GM23338 (cell line): Measurements from ENCODE around the gene PRKCH. TPM values are rescaled to one million over a fixed set of nuclear protein-coding genes. Genes with fewer than 3 reads are reported as not detected.
A peak's percentile ranks its signal among the peaks of the same experiment; 100 is the strongest.

Source experiments
- ATAC-seq: fragments of 200-7000 bp; cut with Tn5 transposase; 3 replicates; pipeline ENCODE4 v1.9.1; 2020
- DNase-seq: peaks from one replicate; pipeline ENCODE4 v3.0.0-alpha.2; 2015; ENCODE audit warnings: low spot score
- H2AFZ ChIP-seq: fragments of 200-600 bp; sonication (generic); 2 replicates; pipeline ENCODE4 v1.8.0; 2016; ENCODE audit warnings: antibody characterized with exemption, mild to moderate bottlenecking, moderate library complexity
- H3F3A ChIP-seq: fragments of 200-600 bp; sonication (generic); replicated peaks from 2 replicates; pipeline ENCODE4 v1.8.0; 2017; ENCODE audit warnings: antibody characterized with exemption, mixed run types, low read depth
- H3K27ac ChIP-seq: fragments of 200-600 bp; sonication (generic); 2 replicates; pipeline ENCODE4 v1.6.1; 2016; ENCODE audit warnings: low read depth
- H3K27me3 ChIP-seq: fragments of 200-600 bp; sonication (generic); 2 replicates; pipeline ENCODE4 v1.8.0; 2016; ENCODE audit warnings: mild to moderate bottlenecking, mixed run types, moderate library complexity; ENCODE audit not compliant: insufficient read depth
- H3K36me3 ChIP-seq: fragments of 200-600 bp; sonication (generic); 2 replicates; pipeline ENCODE4 v1.8.0; 2016; ENCODE audit warnings: mild to moderate bottlenecking; ENCODE audit not compliant: insufficient read depth
- H3K4me1 ChIP-seq: fragments of 200-600 bp; sonication (generic); 2 replicates; pipeline ENCODE4 v1.8.0; 2016; ENCODE audit warnings: mild to moderate bottlenecking, moderate library complexity; ENCODE audit not compliant: insufficient read depth
- H3K4me2 ChIP-seq: fragments of 200-600 bp; sonication (generic); 2 replicates; pipeline ENCODE4 v1.7.1; 2017; ENCODE audit warnings: mixed run types
- H3K4me3 ChIP-seq: fragments of 200-600 bp; sonication (generic); 2 replicates; pipeline ENCODE4 v1.6.1; 2016; ENCODE audit warnings: mixed run types
- H3K79me2 ChIP-seq: fragments of 200-600 bp; sonication (generic); replicated peaks from 2 replicates; pipeline ENCODE4 v1.8.0; 2017; ENCODE audit warnings: mild to moderate bottlenecking; ENCODE audit not compliant: insufficient read depth
- H3K9me2 ChIP-seq: fragments of 200-600 bp; sonication (generic); 2 replicates; pipeline ENCODE4 v1.8.0; 2017; ENCODE audit not compliant: insufficient read depth
- H4K20me1 ChIP-seq: fragments of 200-600 bp; sonication (generic); replicated peaks from 2 replicates; pipeline ENCODE4 v1.8.0; 2017; ENCODE audit warnings: mild to moderate bottlenecking; ENCODE audit not compliant: insufficient read depth
- H3K27ac Mint-ChIP-seq: 2 replicates; pipeline ENCODE4 v1.8.0; 2020; ENCODE audit warnings: inconsistent platforms, mild to moderate bottlenecking, moderate library complexity, mixed read lengths
- H3K27me3 Mint-ChIP-seq: 3 replicates; pipeline ENCODE4 v1.8.0; 2022; ENCODE audit warnings: low read depth, mild to moderate bottlenecking, moderate library complexity, mixed read lengths, inconsistent platforms; ENCODE audit not compliant: insufficient read depth, poor library complexity
- H3K36me3 Mint-ChIP-seq: 3 replicates; pipeline ENCODE4 v1.8.0; 2021; ENCODE audit warnings: low read depth, mild to moderate bottlenecking, inconsistent platforms, moderate library complexity, mixed read lengths
- H3K4me1 Mint-ChIP-seq: 3 replicates; pipeline ENCODE4 v1.8.0; 2020; ENCODE audit warnings: mild to moderate bottlenecking, inconsistent platforms, mixed read lengths
- H3K4me3 Mint-ChIP-seq: 3 replicates; pipeline ENCODE4 v1.8.0; 2021; ENCODE audit warnings: moderate library complexity, mild to moderate bottlenecking, inconsistent platforms, mixed read lengths
- H3K9me3 Mint-ChIP-seq: 3 replicates; pipeline ENCODE4 v1.8.0; 2020; ENCODE audit warnings: moderate library complexity, mild to moderate bottlenecking, inconsistent platforms, mixed read lengths
- ETS1 ChIP-seq: IDR thresholded peaks from 2 replicates; pipeline ENCODE4 v1.6.1; 2016; ENCODE audit warnings: antibody characterized with exemption
- JUNB ChIP-seq: IDR thresholded peaks from one replicate; pipeline ENCODE4 v1.6.1; 2016; ENCODE audit warnings: antibody characterized with exemption; ENCODE audit not compliant: unreplicated experiment
- NANOG ChIP-seq: IDR thresholded peaks from 2 replicates; pipeline ENCODE4 v1.6.1; 2016; ENCODE audit warnings: antibody characterized with exemption, borderline replicate concordance
- POLR2AphosphoS5 ChIP-seq: IDR thresholded peaks from 2 replicates; pipeline ENCODE4 v1.6.1; 2016; ENCODE audit warnings: antibody characterized with exemption, low read depth
- REST ChIP-seq: IDR thresholded peaks from one replicate; pipeline ENCODE4 v1.6.1; 2018; ENCODE audit warnings: antibody characterized with exemption; ENCODE audit not compliant: unreplicated experiment
- polyA plus RNA-seq: library from polyadenylated mRNA; unstranded; fragments of >200 nt; fragmentation: Nextera tagmentation; extraction: Ambion mirVana; gene quantifications from 2 replicates; pipeline ENCODE4 v1.2.1, GENCODE V29; 2016
- total RNA-seq: library from RNA; depleted of rRNA; stranded (reverse); fragments of >200 nt; shearing (Covaris generic); gene quantifications from 2 replicates; pipeline ENCODE4 v1.2.3, GENCODE V29; 2014

PRKCH gene
- total and polyA plus RNA-seq, 2 experiments from 2014 or later, result 5.4 to 10.1 TPM

- TF ChIP-seq REST, result no peak
- TF ChIP-seq ETS1, result no peak
- no peak for TF ChIP-seq JUNB
- no peak for TF ChIP-seq NANOG
- H3K79me2 ChIP-seq, result no peaks in the 10 kb centered on the region
- DNase-seq (no peak), ATAC-seq (no peak)
- H3K9me2 ChIP-seq, result peaks cover 6% of the 10 kb centered on the region; the same call in 1 of the 2 replicates
- H4K20me1 ChIP-seq, result no peaks in the 10 kb centered on the region
- Mint-ChIP-seq H3K36me3 (no peaks in the 10 kb centered on the region; the same call in 2 of the 3 replicates), H3K9me3 (no peaks in the 10 kb centered on the region), H3K4me3 (no peak overlapping the region), H3K27ac (peak overlapping the region; percentile 14; the same call in 1 of the 2 replicates), H3K27me3 (peaks cover 12% of the 10 kb centered on the region), H3K4me1 (peaks cover 37% of the 10 kb centered on the region)
- H3K4me3 ChIP-seq, result no peak overlapping the region
- peaks cover 28% of the 10 kb centered on the region for H3K4me1 ChIP-seq
- no peak overlapping the region for H3K27ac ChIP-seq
- 0 out of 2 replicates have a peak, but pooled peaks cover 6% of the 10 kb centered on the region for H3F3A ChIP-seq
- H3K4me2 ChIP-seq, result no peak overlapping the region
- H2AFZ ChIP-seq, result 0 out of 2 replicates have a peak overlapping the region, but pooled peaks have one; percentile 52
- no peaks in the 10 kb centered on the region; the same call in 1 of the 2 replicates for H3K36me3 ChIP-seq
- H3K27me3 ChIP-seq, result 0 out of 2 replicates have a peak, but pooled peaks cover 4% of the 10 kb centered on the region
Observed at GRCh38 chr14:61563880-61564617, 242.7 kb downstream of the PRKCH start.

GRCh38 chr14:61564618-61565091 is 243.3 kb downstream of the PRKCH start:
- Histone ChIP-seq H3K4me1 (peaks cover 34% of the 10 kb centered on the region), H4K20me1 (no peaks in the 10 kb centered on the region), H3K4me2 (no peak overlapping the region), H3K79me2 (no peaks in the 10 kb centered on the region), H3K9me2 (peaks cover 6% of the 10 kb centered on the region; the same call in 1 of the 2 replicates), H2AFZ (0 out of 2 replicates have a peak overlapping the region, but pooled peaks have one; percentile 52), H3K27ac (no peak overlapping the region), H3K36me3 (no peaks in the 10 kb centered on the region; the same call in 1 of the 2 replicates), H3F3A (0 out of 2 replicates have a peak, but pooled peaks cover 9% of the 10 kb centered on the region), H3K4me3 (no peak overlapping the region), H3K27me3 (peaks cover 9% of the 10 kb centered on the region)
- Mint-ChIP-seq H3K9me3 (no peaks in the 10 kb centered on the region), H3K4me3 (no peak overlapping the region), H3K27me3 (peaks cover 15% of the 10 kb centered on the region), H3K27ac (peak overlapping the region; percentile 14; the same call in 1 of the 2 replicates), H3K4me1 (peaks cover 43% of the 10 kb centered on the region), H3K36me3 (no peaks in the 10 kb centered on the region; the same call in 2 of the 3 replicates)
- DNase-seq, result peak; percentile 17
- no peak for TF ChIP-seq POLR2AphosphoS5
- no peak for ATAC-seq
